ENCODE results near the gene FGFR2. TPM values are rescaled to one million over a fixed set of nuclear protein-coding genes. Genes with fewer than 3 reads are reported as not detected.

Gene FGFR2
- total RNA-seq, 4 donors from 2014 or later = 105 to 222 (median 155) TPM

DNA sequence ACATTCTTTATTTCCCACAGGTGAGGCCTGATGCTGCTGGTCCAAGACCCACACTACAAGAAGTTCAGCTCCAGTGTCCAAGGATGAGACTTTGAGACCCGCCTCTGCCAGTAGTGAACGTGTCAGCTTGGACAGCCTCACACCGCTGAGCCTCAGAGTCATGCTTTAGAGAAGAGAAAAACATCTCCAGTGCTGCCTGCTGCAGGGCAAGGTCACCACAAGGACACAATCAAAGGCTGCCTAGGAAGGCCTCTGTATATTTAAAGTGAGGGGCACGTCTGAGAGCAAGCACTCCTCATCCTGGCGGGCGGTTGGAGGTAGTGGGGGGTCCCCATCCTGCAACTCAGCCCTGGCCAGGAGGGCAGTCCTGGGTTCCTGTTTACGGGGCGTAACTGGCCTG lies 19.3 kb downstream of the FGFR2 start:
- no peak for DNase-seq (ENCODE audit: low spot score in 2 of 2)
- no peaks in the 10 kb centered on the region for H3K36me3 ChIP-seq
- H3K9me3 ChIP-seq = no peaks in the 10 kb centered on the region
- peak overlapping the region; percentile 3 for H3K27ac ChIP-seq
- no peak overlapping the region for H3K4me3 ChIP-seq
- H3K4me1 ChIP-seq = peaks cover 55% of the 10 kb centered on the region
- no peaks in the 10 kb centered on the region for H3K27me3 ChIP-seq
- TF ChIP-seq, protein P1, sequence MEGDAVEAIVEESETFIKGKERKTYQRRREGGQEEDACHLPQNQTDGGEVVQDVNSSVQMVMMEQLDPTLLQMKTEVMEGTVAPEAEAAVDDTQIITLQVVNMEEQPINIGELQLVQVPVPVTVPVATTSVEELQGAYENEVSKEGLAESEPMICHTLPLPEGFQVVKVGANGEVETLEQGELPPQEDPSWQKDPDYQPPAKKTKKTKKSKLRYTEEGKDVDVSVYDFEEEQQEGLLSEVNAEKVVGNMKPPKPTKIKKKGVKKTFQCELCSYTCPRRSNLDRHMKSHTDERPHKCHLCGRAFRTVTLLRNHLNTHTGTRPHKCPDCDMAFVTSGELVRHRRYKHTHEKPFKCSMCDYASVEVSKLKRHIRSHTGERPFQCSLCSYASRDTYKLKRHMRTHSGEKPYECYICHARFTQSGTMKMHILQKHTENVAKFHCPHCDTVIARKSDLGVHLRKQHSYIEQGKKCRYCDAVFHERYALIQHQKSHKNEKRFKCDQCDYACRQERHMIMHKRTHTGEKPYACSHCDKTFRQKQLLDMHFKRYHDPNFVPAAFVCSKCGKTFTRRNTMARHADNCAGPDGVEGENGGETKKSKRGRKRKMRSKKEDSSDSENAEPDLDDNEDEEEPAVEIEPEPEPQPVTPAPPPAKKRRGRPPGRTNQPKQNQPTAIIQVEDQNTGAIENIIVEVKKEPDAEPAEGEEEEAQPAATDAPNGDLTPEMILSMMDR (IDR thresholded peaks at IDR 0.05) = no peak
- TF ChIP-seq POLR2AphosphoS5 (IDR thresholded peaks at IDR 0.05) (no peak), EP300 (IDR thresholded peaks at IDR 0.05) (no peak), POLR2A (IDR thresholded peaks at IDR 0.05) (no peak)
- 89% methylated on average over 4 of the region's 8 CpGs for WGBS

DNA sequence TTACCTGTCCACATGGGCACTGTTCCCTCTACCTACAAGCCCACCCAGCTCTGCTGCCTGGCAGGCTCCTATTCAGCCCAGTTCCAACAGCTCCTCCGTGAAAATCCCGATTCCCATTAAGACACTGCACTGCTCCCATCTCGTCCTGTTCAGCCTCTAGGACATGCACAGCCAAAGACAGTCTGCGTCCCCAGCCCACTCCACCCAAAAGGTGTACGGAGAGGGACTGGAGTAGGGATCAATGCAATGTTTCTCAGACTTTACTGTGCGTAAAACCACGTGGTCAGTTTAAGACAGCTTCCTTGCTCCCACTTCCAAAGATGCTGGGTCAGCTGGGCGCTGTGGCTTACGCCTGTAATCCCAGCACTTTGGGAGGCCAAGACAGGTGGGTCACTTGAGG lies 19.9 kb downstream of the FGFR2 start:
- DNase-seq (ENCODE audit: low spot score in 2 of 2) = no peak
- 68% methylated on average over 9 of the region's 9 CpGs for WGBS
- no peaks in the 10 kb centered on the region for H3K36me3 ChIP-seq
- H3K27ac ChIP-seq = peak overlapping the region; percentile 3
- TF ChIP-seq, protein P1 (IDR thresholded peaks at IDR 0.05) = no peak
- TF ChIP-seq EP300 (IDR thresholded peaks at IDR 0.05) = no peak
- no peak for TF ChIP-seq POLR2A (IDR thresholded peaks at IDR 0.05)
- TF ChIP-seq POLR2AphosphoS5 (IDR thresholded peaks at IDR 0.05) = no peak
- H3K4me3 ChIP-seq = no peak overlapping the region
- no peaks in the 10 kb centered on the region for H3K27me3 ChIP-seq
- H3K4me1 ChIP-seq = peaks cover 62% of the 10 kb centered on the region
- no peaks in the 10 kb centered on the region for H3K9me3 ChIP-seq

DNA sequence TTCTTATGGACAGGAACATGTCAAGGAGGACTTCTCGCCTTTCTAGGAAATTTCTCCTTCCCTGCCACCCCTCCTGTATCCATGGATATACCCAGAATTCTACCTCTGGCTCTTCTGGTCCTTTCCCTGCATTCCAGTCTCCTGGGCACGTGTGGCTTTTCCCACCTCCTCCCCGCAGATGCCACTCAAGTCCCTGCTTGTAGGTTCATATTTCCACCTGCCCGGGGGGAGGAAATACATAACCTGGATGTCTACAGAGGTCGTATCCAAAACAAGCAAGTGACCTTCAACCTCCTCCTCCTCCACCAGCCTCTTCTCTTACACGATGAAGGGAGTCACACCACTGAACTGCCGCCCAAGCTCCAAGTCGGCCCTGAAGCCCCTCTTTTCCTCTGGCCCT lies 20.7 kb downstream of the FGFR2 start:
- Histone ChIP-seq H3K9me3 (no peaks in the 10 kb centered on the region), H3K4me1 (peaks cover 68% of the 10 kb centered on the region), H3K36me3 (no peaks in the 10 kb centered on the region), H3K27ac (peak overlapping the region; percentile 49), H3K27me3 (no peaks in the 10 kb centered on the region), H3K4me3 (no peak overlapping the region)
- WGBS = 55% methylated on average over 8 of the region's 8 CpGs
- no peak for DNase-seq (ENCODE audit: low spot score in 2 of 2)
- TF ChIP-seq POLR2AphosphoS5 (IDR thresholded peaks at IDR 0.05) (no peak), POLR2A (IDR thresholded peaks at IDR 0.05) (no peak)
- TF ChIP-seq, protein P1 (IDR thresholded peaks at IDR 0.05) = no peak

DNA sequence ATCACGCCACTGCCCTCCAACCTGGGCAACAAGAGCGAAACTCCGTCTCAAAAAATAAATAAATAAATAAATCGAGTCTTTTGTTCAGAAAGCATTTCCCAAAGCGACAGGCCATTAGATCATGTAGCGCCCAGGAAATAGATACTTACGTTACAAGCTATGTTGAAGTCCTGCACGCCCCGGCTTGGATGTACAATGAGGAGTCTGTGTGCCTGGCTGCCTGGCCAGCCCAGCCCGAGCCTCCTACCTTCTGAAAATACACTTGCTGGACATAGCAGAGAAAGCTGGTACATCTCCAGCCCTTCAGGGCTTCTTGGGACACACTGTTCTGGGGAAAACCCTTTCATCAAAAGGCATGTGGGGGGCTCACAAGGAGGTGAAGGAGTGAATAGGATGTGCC lies 22.1 kb downstream of the FGFR2 start:
- Histone ChIP-seq H3K4me1 (peaks cover 68% of the 10 kb centered on the region), H3K9me3 (no peaks in the 10 kb centered on the region), H3K27ac (peak overlapping the region; percentile 43), H3K36me3 (no peaks in the 10 kb centered on the region), H3K4me3 (no peak overlapping the region), H3K27me3 (no peaks in the 10 kb centered on the region)
- WGBS = 74% methylated on average over 10 of the region's 10 CpGs
- DNase-seq (ENCODE audit: low spot score in 2 of 2) = no peak
- TF ChIP-seq POLR2AphosphoS5 (IDR thresholded peaks at IDR 0.05) = no peak
- TF ChIP-seq, protein P1 (IDR thresholded peaks at IDR 0.05) = no peak

DNA sequence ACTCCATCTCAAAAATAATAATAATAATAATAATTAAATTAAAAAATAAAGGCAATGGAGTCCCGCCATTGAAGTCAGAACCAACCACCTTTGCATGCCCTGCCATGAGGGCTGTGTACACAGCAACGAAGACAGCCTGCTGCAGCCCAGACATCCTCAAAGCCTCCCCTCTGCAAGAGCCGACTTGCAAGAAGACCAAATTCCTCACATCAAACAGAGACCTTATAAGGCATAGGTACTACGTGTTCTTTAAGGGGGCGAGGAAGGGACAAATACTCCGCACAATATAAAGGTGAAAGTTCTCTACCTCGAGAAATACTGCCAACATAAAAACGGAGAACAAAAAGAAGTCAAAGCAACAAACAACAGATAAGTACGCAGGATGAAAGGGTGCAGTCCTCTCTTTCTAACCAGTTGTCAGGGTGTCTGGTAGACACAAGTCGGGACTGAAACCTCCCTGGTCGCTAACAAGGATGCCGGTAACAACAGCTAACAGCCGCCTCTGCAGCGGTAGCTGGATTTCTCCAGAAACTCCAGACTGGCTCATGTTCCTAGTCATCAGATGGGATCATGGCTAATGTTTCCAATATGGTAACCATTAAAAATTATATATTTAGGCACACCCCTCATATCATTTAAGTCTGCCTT lies 23.6 kb downstream of the FGFR2 start:
- Histone ChIP-seq H3K27ac (peak overlapping the region; percentile 7), H3K4me1 (peaks cover 53% of the 10 kb centered on the region), H3K4me3 (no peak overlapping the region), H3K9me3 (no peaks in the 10 kb centered on the region), H3K36me3 (no peaks in the 10 kb centered on the region), H3K27me3 (no peaks in the 10 kb centered on the region)
- DNase-seq (ENCODE audit: low spot score in 2 of 2) = no peak
- TF ChIP-seq EP300 (IDR thresholded peaks at IDR 0.05) = no peak
- no peak for TF ChIP-seq POLR2A (IDR thresholded peaks at IDR 0.05)
- TF ChIP-seq POLR2AphosphoS5 (IDR thresholded peaks at IDR 0.05) = no peak
- TF ChIP-seq, protein P1 (IDR thresholded peaks at IDR 0.05) = no peak
- WGBS = 45% methylated on average over 14 of the region's 14 CpGs

All from suprapubic skin (tissue), 4 donors.